Lung (tissue), 12 donors: Measurements from ENCODE around the gene TTC8. TPM values are rescaled to one million over a fixed set of nuclear protein-coding genes. Genes with fewer than 3 reads are reported as not detected.
"Not testable (repeated sequence)": the region's sequence is repeated elsewhere in the genome, so short reads cannot be mapped to it uniquely, and the experiment has no call there.

Experiments used
- ATAC-seq: fragments of 200-7000 bp; cut with Tn5 transposase; one replicate; pipeline ENCODE4 v1.9.1; 2020; ENCODE audit warnings: moderate number of reproducible peaks; ENCODE audit not compliant: insufficient read depth, low FRiP score
- DNase-seq, 3 donors: peaks; one replicate each; pipeline ENCODE4 v3.0.0-alpha.2; 2013 to 2017
- H3K27ac ChIP-seq, 2 donors: one replicate each; pipeline ENCODE4 v1.5.1; 2013; ENCODE audit warnings: mild to moderate bottlenecking in 2 of 2, moderate library complexity in 2 of 2, control low read depth in 1 of 2, inconsistent platforms in 1 of 2, low read depth in 1 of 2, low read length in 1 of 2
- H3K27me3 ChIP-seq, 3 donors: one replicate each; pipeline ENCODE4 v1.5.1; 2013; ENCODE audit warnings: low read length in 2 of 3; ENCODE audit not compliant: control insufficient read depth in 3 of 3, insufficient read depth in 3 of 3
- H3K36me3 ChIP-seq, 4 donors: one replicate each; pipeline ENCODE4 v1.5.1; 2013; ENCODE audit warnings: low read length in 4 of 4, mild to moderate bottlenecking in 1 of 4, moderate library complexity in 1 of 4; ENCODE audit not compliant: control insufficient read depth in 4 of 4, insufficient read depth in 4 of 4
- H3K4me1 ChIP-seq, 5 donors: one replicate each; pipeline ENCODE4 v1.5.1; 2013; ENCODE audit warnings: low read length in 5 of 5, mild to moderate bottlenecking in 2 of 5, moderate library complexity in 1 of 5; ENCODE audit not compliant: control insufficient read depth in 5 of 5, insufficient read depth in 5 of 5
- H3K4me3 ChIP-seq: one replicate; pipeline ENCODE4 v1.5.1; 2013; ENCODE audit warnings: mild to moderate bottlenecking, control low read depth, moderate library complexity
- H3K9ac ChIP-seq, 2 donors: one replicate each; pipeline ENCODE4 v1.5.1; 2013; ENCODE audit warnings: low read length in 2 of 2, control low read depth in 1 of 2; ENCODE audit not compliant: insufficient read depth in 1 of 2
- H3K9me3 ChIP-seq, 4 donors: one replicate each; pipeline ENCODE4 v1.5.1; 2013; ENCODE audit warnings: low read length in 3 of 4, mild to moderate bottlenecking in 1 of 4, moderate library complexity in 1 of 4; ENCODE audit not compliant: control insufficient read depth in 4 of 4, insufficient read depth in 3 of 4
- WGBS, 2 donors: extraction: QIAGEN DNeasy Blood & Tissue Kit; methylation state at CpG; one replicate each; pipeline ENCODE4 v1.1.7; 2013; 5-methylcytosine and 5-hydroxymethylcytosine counted together
- polyA plus RNA-seq, 2 donors: library from polyadenylated mRNA; stranded (reverse); fragments of 200-250 nt; gene quantifications; one replicate each; pipeline ENCODE4 v1.2.1, GENCODE V29; 2013
- total RNA-seq, 2 donors: library from RNA; depleted of rRNA in 1 of 2; stranded (reverse); fragments of >200 nt in 1 of 2; gene quantifications; one replicate each; pipeline ENCODE4 v1.2.1, GENCODE V29; 2014 to 2021
- TF ChIP-seq, protein P1 (sequence below): IDR thresholded peaks from 2 replicates; pipeline ENCODE4 v1.5.1; 2012; ENCODE audit warnings: mild to moderate bottlenecking; ENCODE audit errors: control extremely low read depth, extremely low read depth
- donor health status: control.
- donor health status: control.
- donor health status: Bipolar disorder and iron deficiency.
- donor health status: healthy.
- donor health status: DM: yes; HTN: yes; CAD: no.

The TTC8 gene
- total and polyA plus RNA-seq, 4 donors, result 9.6 to 29.8 (median 16.0) TPM

DNA sequence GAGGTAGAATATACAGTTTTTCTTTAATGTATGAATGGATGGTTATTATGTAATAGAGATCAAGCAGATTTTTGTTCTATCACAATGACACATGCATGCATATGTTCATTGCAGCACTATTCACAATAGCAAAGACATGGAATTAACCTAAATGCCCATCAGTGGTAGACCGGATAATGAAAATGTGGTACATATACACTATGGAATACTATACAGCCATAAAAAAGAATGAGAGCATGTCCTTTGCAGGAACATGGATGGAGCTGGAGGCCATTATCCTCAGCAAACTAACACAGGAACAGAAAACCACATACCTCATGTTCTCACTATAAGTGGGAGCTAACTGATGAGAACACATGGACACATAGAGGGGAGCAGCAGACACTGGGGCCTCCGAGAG lies 34.7 kb downstream of the TTC8 start:
- 95 to 97% methylated on average over 2 of the region's 2 CpGs for WGBS, 2 donors
- H3K36me3 ChIP-seq, result peaks cover 7 to 24% (median 13%) of the 10 kb centered on the region in 4 donors
- H3K27ac ChIP-seq, H3K4me1 ChIP-seq, ATAC-seq, DNase-seq, H3K9ac ChIP-seq, H3K27me3 ChIP-seq, H3K9me3 ChIP-seq, H3K4me3 ChIP-seq: not testable (repeated sequence)

DNA sequence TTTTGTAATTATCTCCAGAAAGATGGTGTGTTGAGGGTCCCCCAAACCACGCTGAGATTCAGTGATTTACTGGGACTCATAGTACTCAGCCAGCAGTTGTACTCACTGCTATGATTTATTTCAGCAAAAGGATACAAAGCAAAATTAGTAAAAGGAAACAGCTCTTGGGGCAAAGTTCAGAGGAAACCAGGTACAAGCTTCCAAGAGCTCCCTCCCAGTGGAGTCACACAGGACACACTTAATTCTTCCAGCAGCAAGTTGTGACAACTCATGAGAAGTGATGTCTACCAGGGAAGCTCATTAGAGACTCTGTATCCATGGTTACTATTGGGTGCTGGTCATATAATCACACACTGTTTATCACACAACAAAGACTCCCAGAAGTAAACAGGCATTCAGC lies 38.7 kb downstream of the TTC8 start:
- TF ChIP-seq, protein P1, sequence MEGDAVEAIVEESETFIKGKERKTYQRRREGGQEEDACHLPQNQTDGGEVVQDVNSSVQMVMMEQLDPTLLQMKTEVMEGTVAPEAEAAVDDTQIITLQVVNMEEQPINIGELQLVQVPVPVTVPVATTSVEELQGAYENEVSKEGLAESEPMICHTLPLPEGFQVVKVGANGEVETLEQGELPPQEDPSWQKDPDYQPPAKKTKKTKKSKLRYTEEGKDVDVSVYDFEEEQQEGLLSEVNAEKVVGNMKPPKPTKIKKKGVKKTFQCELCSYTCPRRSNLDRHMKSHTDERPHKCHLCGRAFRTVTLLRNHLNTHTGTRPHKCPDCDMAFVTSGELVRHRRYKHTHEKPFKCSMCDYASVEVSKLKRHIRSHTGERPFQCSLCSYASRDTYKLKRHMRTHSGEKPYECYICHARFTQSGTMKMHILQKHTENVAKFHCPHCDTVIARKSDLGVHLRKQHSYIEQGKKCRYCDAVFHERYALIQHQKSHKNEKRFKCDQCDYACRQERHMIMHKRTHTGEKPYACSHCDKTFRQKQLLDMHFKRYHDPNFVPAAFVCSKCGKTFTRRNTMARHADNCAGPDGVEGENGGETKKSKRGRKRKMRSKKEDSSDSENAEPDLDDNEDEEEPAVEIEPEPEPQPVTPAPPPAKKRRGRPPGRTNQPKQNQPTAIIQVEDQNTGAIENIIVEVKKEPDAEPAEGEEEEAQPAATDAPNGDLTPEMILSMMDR, result no peak
- H3K36me3 ChIP-seq, result peaks cover 0 to 16% (median 10%) of the 10 kb centered on the region in 4 donors
- 93 to 98% methylated on average over 1 of the region's 1 CpG for WGBS, 2 donors
- H3K4me1 ChIP-seq, result no peaks in the 10 kb centered on the region
- H3K9me3 ChIP-seq, result no peaks in the 10 kb centered on the region
- no peaks in the 10 kb centered on the region for H3K27me3 ChIP-seq
- H3K9ac ChIP-seq, result no peak overlapping the region
- ATAC-seq, result no peak
- DNase-seq, result no peak
- no peak overlapping the region for H3K4me3 ChIP-seq
- H3K27ac ChIP-seq, result no peak overlapping the region

DNA sequence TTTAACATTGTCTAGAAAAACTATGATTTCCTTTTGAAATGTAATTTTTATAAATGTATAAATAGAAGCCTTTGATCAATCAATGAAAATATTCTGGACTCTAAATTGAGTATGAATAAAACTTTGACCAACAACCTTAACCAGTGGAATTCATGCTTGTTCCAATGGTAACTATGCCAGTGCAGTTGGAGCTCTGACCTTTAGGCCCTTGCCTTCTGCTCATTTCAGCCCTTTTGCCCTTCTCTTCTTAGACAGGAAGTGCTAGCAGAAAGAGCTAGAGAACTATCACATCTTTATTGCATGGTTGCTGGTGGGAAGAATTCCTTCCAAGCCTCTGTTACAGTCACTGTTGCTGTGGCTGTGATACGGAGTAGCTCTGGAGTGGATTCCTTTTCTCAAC lies 39.7 kb downstream of the TTC8 start:
- H3K27me3 ChIP-seq, result no peaks in the 10 kb centered on the region
- no peak overlapping the region for H3K27ac ChIP-seq
- DNase-seq (no peak), ATAC-seq (no peak)
- peaks cover 0 to 13% (median 7%) of the 10 kb centered on the region in 4 donors for H3K36me3 ChIP-seq
- no peak overlapping the region for H3K4me3 ChIP-seq
- H3K4me1 ChIP-seq, result no peaks in the 10 kb centered on the region
- 85 to 90% methylated on average over 1 of the region's 1 CpG for WGBS, 2 donors
- no peak overlapping the region for H3K9ac ChIP-seq
- no peaks in the 10 kb centered on the region for H3K9me3 ChIP-seq
- TF ChIP-seq, protein P1, result no peak

DNA sequence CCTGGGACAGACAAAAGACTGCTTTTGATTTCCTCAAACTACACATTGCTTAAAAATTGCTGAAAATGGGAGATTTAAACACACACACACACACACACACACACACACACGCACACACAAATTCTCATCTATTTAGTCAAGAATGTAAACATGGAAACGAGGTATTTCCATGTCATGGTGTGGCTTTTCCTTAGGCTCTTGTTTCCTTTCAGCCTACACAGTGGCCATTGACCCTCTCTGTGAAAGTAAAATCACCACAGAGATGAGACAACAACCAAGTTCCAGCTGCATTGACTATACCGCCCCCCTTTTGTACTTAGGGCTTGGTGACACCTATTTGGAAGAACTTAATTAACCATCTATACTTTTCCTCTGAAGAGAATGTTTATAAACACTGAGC lies 41.9 kb downstream of the TTC8 start:
- Histone ChIP-seq H3K4me3 (no peak overlapping the region), H3K36me3 (peaks cover 3 to 13% (median 5%) of the 10 kb centered on the region in 4 donors), H3K27me3 (no peaks in the 10 kb centered on the region), H3K9ac (no peak overlapping the region), H3K27ac (no peak overlapping the region), H3K4me1 (no peaks in the 10 kb centered on the region), H3K9me3 (no peaks in the 10 kb centered on the region)
- ATAC-seq, result no peak
- WGBS, 2 donors, result 79 to 80% methylated on average over 3 of the region's 3 CpGs
- TF ChIP-seq, protein P1, result no peak
- no peak for DNase-seq
